Measurements from ENCODE around the gene BFAR. TPM values are rescaled to one million over a fixed set of nuclear protein-coding genes. Genes with fewer than 3 reads are reported as not detected.

Gene BFAR
- total and polyA plus RNA-seq, 2 donors (not counting 3 experiments of a cell fraction or from before 2014, with no cell fraction given) = 57.3 to 73.5 TPM

DNA sequence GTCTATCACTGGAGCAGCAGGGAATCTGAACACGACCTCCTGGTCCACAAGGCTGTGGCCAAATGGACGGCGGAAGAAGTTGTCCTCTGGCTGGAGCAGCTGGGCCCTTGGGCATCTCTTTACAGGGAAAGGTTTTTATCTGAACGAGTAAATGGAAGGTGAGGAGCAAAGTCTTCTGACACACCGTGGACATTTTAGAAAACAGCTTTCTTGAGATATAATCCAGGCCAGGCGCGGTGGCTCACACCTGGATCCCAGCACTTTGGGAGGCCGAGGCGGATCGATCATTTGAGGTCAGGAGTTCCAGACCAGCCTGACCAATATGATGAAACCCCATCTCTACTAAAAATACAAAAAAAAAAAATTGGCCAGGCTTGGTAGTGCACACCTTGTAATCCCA lies 17.1 kb downstream of the BFAR start:
- ChIA-PET CTCF (no interaction called here), POLR2A (no interaction called here)
- no peak overlapping the region for H2AFZ ChIP-seq (ENCODE audit: low read depth, low read length)
- H3K36me3 ChIP-seq (ENCODE audit: control insufficient read depth in 2 of 2, extremely low read depth in 1 of 2, insufficient read depth in 2 of 2, low read length in 2 of 2) = peaks cover 18 to 24% of the 10 kb centered on the region in 2 experiments
- no peaks in the 10 kb centered on the region for H3K9me1 ChIP-seq (replicated peaks; ENCODE audit: control insufficient read depth, extremely low read depth, insufficient read depth, low read length)
- no peak overlapping the region for H3K4me3 ChIP-seq (replicated peaks in 1 of 3; ENCODE audit: insufficient read depth in 1 of 3, low read depth in 1 of 3, low read length in 3 of 3)
- BruUV-seq (replicated peaks) = no TSS peak
- peaks cover 7% of the 10 kb centered on the region for H3K79me2 ChIP-seq (ENCODE audit: control insufficient read depth, insufficient read depth, low read length)
- no peaks in the 10 kb centered on the region for H4K20me1 ChIP-seq (replicated peaks; ENCODE audit: control insufficient read depth, extremely low read depth, insufficient read depth, low read length)
- DNase-seq (ENCODE audit: low read depth, low spot score) (no peak), FAIRE-seq (no peak)
- TF ChIP-seq MYC (IDR thresholded peaks at IDR 0.05; ENCODE audit: low read depth, low read length) (no peak), EZH2 (IDR thresholded peaks at IDR 0.05; ENCODE audit: borderline replicate concordance, low read depth, low read length, severe bottlenecking) (no peak), POLR2A (IDR thresholded peaks at IDR 0.05; ENCODE audit: low read depth, low read length) (no peak), CTCF (IDR thresholded peaks at IDR 0.05; ENCODE audit: extremely low read depth in 1 of 2, insufficient read depth in 1 of 2, low read depth in 1 of 2, low read length in 2 of 2) (no peak), POLR2AphosphoS5 (IDR thresholded peaks at IDR 0.05; ENCODE audit: insufficient read depth, low read depth, low read length) (no peak), FOS (IDR thresholded peaks at IDR 0.05; ENCODE audit: borderline replicate concordance, insufficient read depth, low read length) (no peak), GATA2 (IDR thresholded peaks at IDR 0.05; ENCODE audit: insufficient read depth, insufficient read length, low read depth, low read length) (no peak), JUN (IDR thresholded peaks at IDR 0.05; ENCODE audit: borderline replicate concordance, insufficient read depth, insufficient read length, low read depth) (no peak)
- TF ChIP-seq, protein P1, sequence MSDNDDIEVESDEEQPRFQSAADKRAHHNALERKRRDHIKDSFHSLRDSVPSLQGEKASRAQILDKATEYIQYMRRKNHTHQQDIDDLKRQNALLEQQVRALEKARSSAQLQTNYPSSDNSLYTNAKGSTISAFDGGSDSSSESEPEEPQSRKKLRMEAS (IDR thresholded peaks at IDR 0.05; ENCODE audit: insufficient read depth, insufficient read length) = no peak
- H3K4me1 ChIP-seq (ENCODE audit: control insufficient read depth, extremely low read depth, insufficient read depth, low read length) = no peaks in the 10 kb centered on the region
- dilution Hi-C loops (cut with MboI; ENCODE audit: extremely low pct_ligation_motif_present, low sequenced_read_pairs) (no loop called here), intact Hi-C loops (cut with micrococcal nuclease) (no loop called here)
- no peaks in the 10 kb centered on the region for H3K27me3 ChIP-seq (ENCODE audit: control insufficient read depth in 2 of 2, insufficient read depth in 2 of 2, low read length in 2 of 2)
- H3K9ac ChIP-seq (replicated peaks; ENCODE audit: extremely low read depth, insufficient read depth, low read length) = no peak overlapping the region
- H3K4me2 ChIP-seq (ENCODE audit: insufficient read depth, low read length) = no peak overlapping the region
- no peaks in the 10 kb centered on the region for H3K9me3 ChIP-seq (replicated peaks; ENCODE audit: control insufficient read depth, insufficient read depth, low read length)
- no peak overlapping the region for H3K27ac ChIP-seq (ENCODE audit: insufficient read depth, low read depth, low read length)
